ENCODE measurements around the gene SUFU.

GRCh38 chr10:102508506-102508905 lies 4.7 kb downstream of the SUFU start:
- TF ChIP-seq CTCF (IDR thresholded peaks at IDR 0.05) (no peak), POLR2A (IDR thresholded peaks at IDR 0.05) (no peak)

Measured in gastroesophageal sphincter (tissue), 3 donors.